GM19463 (cell line): ENCODE data around the gene RFXAP.
"Not testable (repeated sequence)": the region's sequence is repeated elsewhere in the genome, so short reads cannot be mapped to it uniquely, and the experiment has no call there.

ENCODE experiments used
- ATAC-seq: cut with Tn5 transposase; IDR thresholded peaks from one replicate; pipeline ENCODE4 v1.9.1; 2021; ENCODE audit warnings: mild to moderate bottlenecking, moderate library complexity; ENCODE audit not compliant: unreplicated experiment

Gene RFXAP

GRCh38 chr13:36818804-36819738 lies at the start of gene RFXAP:
RFXAP (plus strand) TSS chr13:36819222; CDS start chr13:36819358, 136 bp downstream.
- ATAC-seq, result peak; percentile 84

GRCh38 chr13:36769545-36769944 lies 49.5 kb upstream of the RFXAP start:
- no peak for ATAC-seq

GRCh38 chr13:36770741-36771140 lies 48.3 kb upstream of the RFXAP start:
- no peak for ATAC-seq

GRCh38 chr13:36772853-36773252 lies 46.2 kb upstream of the RFXAP start:
- no peak for ATAC-seq

- no peak for ATAC-seq
Observed at GRCh38 chr13:36774931-36775330, 44.1 kb upstream of the RFXAP start.

GRCh38 chr13:36776175-36776574 lies 42.8 kb upstream of the RFXAP start:
- ATAC-seq, result no peak

- peak; percentile 80 for ATAC-seq
Observed at GRCh38 chr13:36778083-36778671, 40.8 kb upstream of the RFXAP start.

GRCh38 chr13:36783890-36784289 lies 35.1 kb upstream of the RFXAP start:
- ATAC-seq, result no peak

GRCh38 chr13:36786175-36786574 lies 32.8 kb upstream of the RFXAP start:
- ATAC-seq, result not testable (repeated sequence)

GRCh38 chr13:36787181-36787580 lies 31.8 kb upstream of the RFXAP start:
- no peak for ATAC-seq

- ATAC-seq, result no peak
Observed at GRCh38 chr13:36788276-36788675, 30.7 kb upstream of the RFXAP start.

GRCh38 chr13:36789061-36789460 lies 30.0 kb upstream of the RFXAP start:
- no peak for ATAC-seq

- ATAC-seq, result no peak
Observed at GRCh38 chr13:36789730-36790129, 29.3 kb upstream of the RFXAP start.

GRCh38 chr13:36794706-36795105 lies 24.3 kb upstream of the RFXAP start:
- ATAC-seq, result no peak

GRCh38 chr13:36795463-36795862 lies 23.6 kb upstream of the RFXAP start:
- no peak for ATAC-seq

GRCh38 chr13:36796052-36796451 lies 23.0 kb upstream of the RFXAP start:
- no peak for ATAC-seq

GRCh38 chr13:36801035-36801434 lies 18.0 kb upstream of the RFXAP start:
- no peak for ATAC-seq

GRCh38 chr13:36804588-36804987 lies 14.4 kb upstream of the RFXAP start:
- no peak for ATAC-seq

- no peak for ATAC-seq
Observed at GRCh38 chr13:36806102-36806501, 12.9 kb upstream of the RFXAP start.

GRCh38 chr13:36807616-36808015 lies 11.4 kb upstream of the RFXAP start:
- ATAC-seq, result no peak

- no peak for ATAC-seq
Observed at GRCh38 chr13:36813225-36813624, 5.8 kb upstream of the RFXAP start.

- ATAC-seq, result no peak
Observed at GRCh38 chr13:36814465-36814864, 4.6 kb upstream of the RFXAP start.
